K562 (cell line): ENCODE measurements around the gene AGAP3. TPM values are rescaled to one million over a fixed set of nuclear protein-coding genes. Genes with fewer than 3 reads are reported as not detected.

Experiments
- CBX1 ChIP-seq: sonication (generic); IDR thresholded peaks from 2 replicates; pipeline ENCODE4 v1.6.1; 2016; ENCODE audit warnings: antibody characterized with exemption, low read depth, mild to moderate bottlenecking
- DMBX1 ChIP-seq: fragments of 250-450 bp; sonication (Bioruptor Pico); IDR thresholded peaks from 2 replicates; pipeline ENCODE4 v1.8.0; 2022; ENCODE audit warnings: inconsistent platforms, mild to moderate bottlenecking, moderate library complexity, borderline replicate concordance
- EHMT2 ChIP-seq: fragments of 450-650 bp; IDR thresholded peaks from 2 replicates; pipeline ENCODE4 v1.6.1; 2018; ENCODE audit warnings: antibody characterized with exemption
- FOSL1 ChIP-seq: fragments of 200-800 bp; sonication (Bioruptor generic); conservative IDR thresholded peaks from 2 replicates; pipeline ENCODE4 v1.6.1; 2016; ENCODE audit warnings: missing genetic modification characterization, missing compliant biosample characterization
- FOXA1 ChIP-seq: fragments of 450-650 bp; IDR thresholded peaks from 2 replicates; pipeline ENCODE4 v1.6.1; 2016; ENCODE audit warnings: mild to moderate bottlenecking, borderline replicate concordance
- FOXJ3 ChIP-seq: sonication (generic); formaldehyde crosslinking; IDR thresholded peaks from 2 replicates; pipeline ENCODE4 v1.4.0; 2020; ENCODE audit warnings: mild to moderate bottlenecking, missing genetic modification reagents
- HOMEZ ChIP-seq: fragments of 250-450 bp; sonication (Bioruptor Pico); IDR thresholded peaks from 2 replicates; pipeline ENCODE4 v1.4.0; 2020; ENCODE audit warnings: mild to moderate bottlenecking, moderate library complexity
- MBD2 ChIP-seq: sonication (generic); IDR thresholded peaks from 2 replicates; pipeline ENCODE4 v1.6.1; 2016; ENCODE audit warnings: low read depth, borderline replicate concordance
- NFIX ChIP-seq: fragments of 250-450 bp; sonication (Bioruptor Pico); IDR thresholded peaks from 2 replicates; pipeline ENCODE4 v1.4.0; 2020; ENCODE audit warnings: low read depth, mild to moderate bottlenecking, moderate library complexity
- RNF2 ChIP-seq: sonication (generic); IDR thresholded peaks from 2 replicates; pipeline ENCODE4 v1.6.1; 2016
- SRSF1 ChIP-seq: fragments of 200-400 bp; formaldehyde crosslinking; IDR thresholded peaks from 2 replicates; pipeline ENCODE4 v1.6.1; 2017; ENCODE audit warnings: mild to moderate bottlenecking, low read depth, low read length, moderate library complexity
- SRSF7 ChIP-seq: fragments of 200-400 bp; formaldehyde crosslinking; optimal IDR thresholded peaks from 2 replicates; pipeline ENCODE3; 2017; ENCODE audit warnings: mild to moderate bottlenecking, low read depth, low read length
- UBTF ChIP-seq, 2 experiments: IDR thresholded peaks; 2 replicates each; pipeline ENCODE4 v1.6.1; 2012; ENCODE audit warnings: improper control_type of control experiment in 2 of 2, low read depth in 2 of 2, low read length in 2 of 2, borderline replicate concordance in 1 of 2
- XRCC3 ChIP-seq: fragments of 450-650 bp; IDR thresholded peaks from 2 replicates; pipeline ENCODE4 v1.6.1; 2017; ENCODE audit warnings: mild to moderate bottlenecking, moderate library complexity
- ZFP36 ChIP-seq: fragments of 150-350 bp; IDR thresholded peaks from 2 replicates; pipeline ENCODE4 v1.6.1; 2018; ENCODE audit warnings: low read length, low read depth; ENCODE audit not compliant: partially characterized antibody
- ZKSCAN1 ChIP-seq: fragments of 150-350 bp; IDR thresholded peaks from 2 replicates; pipeline ENCODE4 v1.6.1; 2016; ENCODE audit warnings: low read depth, low read length
- ZNF217 ChIP-seq: sonication (generic); formaldehyde crosslinking; IDR thresholded peaks from 2 replicates; pipeline ENCODE4 v1.8.0; 2022; ENCODE audit warnings: mild to moderate bottlenecking, missing genetic modification reagents
- ZZZ3 ChIP-seq: fragments of 450-650 bp; IDR thresholded peaks from 2 replicates; pipeline ENCODE4 v1.6.1; 2016; ENCODE audit warnings: antibody characterized with exemption, mild to moderate bottlenecking, moderate library complexity
- polyA plus RNA-seq, 8 experiments: library from polyadenylated mRNA; depleted of rRNA in 4 of 8; stranded (reverse) in 5 of 8; unstranded in 3 of 8; fragments of >200 nt; fragmentation: Nextera tagmentation in 2 of 8; fragmentation: Illumina TruSeq in 1 of 8; extraction: Ambion mirVana in 2 of 8; extraction: Trizol in 1 of 8; gene quantifications; 2 replicates each; pipeline versions ENCODE4 v1.2.1 to v1.2.3, GENCODE V29; 2011 to 2014; ENCODE audit warnings: inconsistent platforms in 1 of 8, missing spikeins in 1 of 8
- total RNA-seq, 7 experiments: library from RNA; depleted of rRNA in 6 of 7; stranded (reverse); fragments of >200 nt in 6 of 7; fragmentation: Illumina TruSeq in 2 of 7; extraction: Trizol in 2 of 7; gene quantifications; 2 replicates each; pipeline versions ENCODE4 v1.2.1 to v1.2.3, GENCODE V29; 2011 to 2021; ENCODE audit warnings: low replicate concordance in 1 of 7
- TF ChIP-seq, protein P1 (sequence below): fragments of 250-450 bp; sonication (Bioruptor Pico); IDR thresholded peaks from 2 replicates; pipeline ENCODE4 v1.4.0; 2020
- TF ChIP-seq, protein P2 (sequence below): fragments of 450-650 bp; formaldehyde crosslinking; IDR thresholded peaks from 2 replicates; pipeline ENCODE4 v1.4.0; 2022; ENCODE audit warnings: mild to moderate bottlenecking, moderate library complexity

The AGAP3 gene
- total and polyA plus RNA-seq, 9 of the 15 experiments (the other 6 are each of a cell fraction or from before 2014, with no cell fraction given) = 3.4 to 208 (median 62.2) TPM

DNA sequence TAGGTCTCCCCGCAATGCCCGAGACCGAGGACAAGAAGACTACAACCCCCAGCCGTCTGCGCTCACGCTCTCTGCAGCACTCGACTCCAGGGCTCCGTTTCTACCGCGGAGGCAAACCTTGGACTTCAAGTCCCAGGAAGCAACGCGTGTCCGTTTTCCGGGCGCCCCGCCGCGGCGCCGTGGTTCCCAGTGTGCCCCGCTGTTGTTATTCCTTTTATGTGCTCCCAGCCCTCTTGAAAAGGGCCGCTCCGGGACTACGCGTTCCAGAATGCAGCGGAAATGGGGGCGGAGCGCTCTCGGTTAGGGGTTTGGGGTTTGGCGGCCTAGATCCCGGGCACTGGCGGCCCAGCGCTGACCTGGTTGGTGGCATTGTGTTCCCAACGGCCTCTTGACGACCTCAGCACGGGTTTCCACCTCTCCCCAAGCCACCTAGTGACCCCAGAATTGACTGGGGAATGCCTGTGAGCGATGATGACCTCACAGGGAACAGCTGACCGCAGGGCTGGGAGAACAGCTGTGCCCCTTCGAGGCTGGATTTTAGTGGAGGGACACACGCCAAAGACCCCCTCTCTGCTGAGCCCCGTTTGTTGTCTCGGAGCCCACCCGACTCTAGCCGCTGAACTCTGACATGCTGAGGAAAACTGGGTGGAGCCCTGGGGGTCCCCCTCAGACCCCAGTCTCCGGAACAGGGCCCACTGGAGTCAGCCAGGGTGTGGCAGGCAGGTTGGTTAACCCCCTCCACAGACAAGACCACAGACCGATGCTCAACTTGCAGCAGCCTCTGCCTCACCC lies 28.1 kb upstream of the AGAP3 start (continued):
- TF ChIP-seq FOSL1 (tag) = peak; percentile 64; the same call in 1 of the 2 replicates
- TF ChIP-seq ZFP36 = peak; percentile 15
- TF ChIP-seq UBTF (IDR thresholded peaks at IDR 0.05; ENCODE audit: borderline replicate concordance in 1 of 2, low read depth in 2 of 2, low read length in 2 of 2) = 0 out of 4 replicates have a peak, but pooled peaks of 1 of the 2 experiments have one; percentile 13
- no peak for TF ChIP-seq FOXJ3 (CRISPR knock-in tag)
- TF ChIP-seq EHMT2 = no peak
- TF ChIP-seq RNF2 = no peak; the same call in 1 of the 2 replicates
- TF ChIP-seq CBX1 = no peak
- TF ChIP-seq ZNF217 = no peak
- no peak for TF ChIP-seq NFIX (CRISPR knock-in tag)
- no peak for TF ChIP-seq ZZZ3
- peak; percentile 64; the same call in 1 of the 2 replicates for TF ChIP-seq DMBX1 (CRISPR knock-in tag)
- TF ChIP-seq MBD2 = peak; percentile 95
- TF ChIP-seq HOMEZ (CRISPR knock-in tag) = no peak
- peak; percentile 57 for TF ChIP-seq ZKSCAN1
- TF ChIP-seq SRSF7 = no peak
- TF ChIP-seq, protein P1, sequence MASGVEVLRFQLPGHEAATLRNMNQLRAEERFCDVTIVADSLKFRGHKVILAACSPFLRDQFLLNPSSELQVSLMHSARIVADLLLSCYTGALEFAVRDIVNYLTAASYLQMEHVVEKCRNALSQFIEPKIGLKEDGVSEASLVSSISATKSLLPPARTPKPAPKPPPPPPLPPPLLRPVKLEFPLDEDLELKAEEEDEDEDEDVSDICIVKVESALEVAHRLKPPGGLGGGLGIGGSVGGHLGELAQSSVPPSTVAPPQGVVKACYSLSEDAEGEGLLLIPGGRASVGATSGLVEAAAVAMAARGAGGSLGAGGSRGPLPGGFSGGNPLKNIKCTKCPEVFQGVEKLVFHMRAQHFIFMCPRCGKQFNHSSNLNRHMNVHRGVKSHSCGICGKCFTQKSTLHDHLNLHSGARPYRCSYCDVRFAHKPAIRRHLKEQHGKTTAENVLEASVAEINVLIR (CRISPR knock-in tag) = peak; percentile 45; the same call in 1 of the 2 replicates
- TF ChIP-seq, protein P2, sequence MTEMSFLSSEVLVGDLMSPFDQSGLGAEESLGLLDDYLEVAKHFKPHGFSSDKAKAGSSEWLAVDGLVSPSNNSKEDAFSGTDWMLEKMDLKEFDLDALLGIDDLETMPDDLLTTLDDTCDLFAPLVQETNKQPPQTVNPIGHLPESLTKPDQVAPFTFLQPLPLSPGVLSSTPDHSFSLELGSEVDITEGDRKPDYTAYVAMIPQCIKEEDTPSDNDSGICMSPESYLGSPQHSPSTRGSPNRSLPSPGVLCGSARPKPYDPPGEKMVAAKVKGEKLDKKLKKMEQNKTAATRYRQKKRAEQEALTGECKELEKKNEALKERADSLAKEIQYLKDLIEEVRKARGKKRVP (CRISPR knock-in tag) = no peak
- TF ChIP-seq SRSF1 = no peak
- no peak for TF ChIP-seq FOXA1
- no peak for TF ChIP-seq XRCC3
